D721Med (cell line): ENCODE data around the gene PHLPP2.

Experiments used
- DNase-seq: peaks from one replicate; pipeline ENCODE4 v3.0.0; 2011; ENCODE audit warnings: low spot score; ENCODE audit not compliant: insufficient read length
- FAIRE-seq: peaks from 2 replicates; lab custom pipeline; 2011; peaks lifted over from hg19 to GRCh38; lab: Jason Lieb, UNC
- CTCF ChIP-seq: IDR thresholded peaks from 2 replicates; pipeline ENCODE4 v1.5.1; 2012; ENCODE audit warnings: mild to moderate bottlenecking, control low read depth; ENCODE audit not compliant: insufficient read depth; ENCODE audit errors: missing control alignments

PHLPP2 gene

GRCh38 chr16:71732587-71732986 is 8.1 kb upstream of the PHLPP2 start:
- TF ChIP-seq CTCF, result no peak
- DNase-seq (no peak), FAIRE-seq (no peak)

GRCh38 chr16:71727551-71728324 is 3.2 kb upstream of the PHLPP2 start:
- no peak for TF ChIP-seq CTCF
- DNase-seq (no peak), FAIRE-seq (no peak)

- no peak for TF ChIP-seq CTCF
- DNase-seq (no peak), FAIRE-seq (no peak)
These were observed 2.2 kb upstream of the PHLPP2 start for GRCh38 chr16:71726476-71727315.

GRCh38 chr16:71723537-71724319 is 773 bp downstream of the PHLPP2 start:
- FAIRE-seq, result no peak
- TF ChIP-seq CTCF, result no peak
- peak; percentile 39 for DNase-seq

- no peak for TF ChIP-seq CTCF
- FAIRE-seq (no peak), DNase-seq (no peak)
These were observed 1.5 kb downstream of the PHLPP2 start for GRCh38 chr16:71722801-71723536.

GRCh38 chr16:71721066-71721740 is 3.3 kb downstream of the PHLPP2 start:
- FAIRE-seq, result no peak
- no peak for TF ChIP-seq CTCF
- DNase-seq, result no peak
